GM18868 (cell line): ENCODE data around the gene ACTN2.
"Not testable (repeated sequence)": the region's sequence is repeated elsewhere in the genome, so short reads cannot be mapped to it uniquely, and the experiment has no call there.

Experiments used
- ATAC-seq: cut with Tn5 transposase; IDR thresholded peaks from one replicate; pipeline ENCODE4 v1.9.1; 2021; ENCODE audit warnings: mild to moderate bottlenecking, moderate library complexity; ENCODE audit not compliant: unreplicated experiment

ACTN2 gene

DNA sequence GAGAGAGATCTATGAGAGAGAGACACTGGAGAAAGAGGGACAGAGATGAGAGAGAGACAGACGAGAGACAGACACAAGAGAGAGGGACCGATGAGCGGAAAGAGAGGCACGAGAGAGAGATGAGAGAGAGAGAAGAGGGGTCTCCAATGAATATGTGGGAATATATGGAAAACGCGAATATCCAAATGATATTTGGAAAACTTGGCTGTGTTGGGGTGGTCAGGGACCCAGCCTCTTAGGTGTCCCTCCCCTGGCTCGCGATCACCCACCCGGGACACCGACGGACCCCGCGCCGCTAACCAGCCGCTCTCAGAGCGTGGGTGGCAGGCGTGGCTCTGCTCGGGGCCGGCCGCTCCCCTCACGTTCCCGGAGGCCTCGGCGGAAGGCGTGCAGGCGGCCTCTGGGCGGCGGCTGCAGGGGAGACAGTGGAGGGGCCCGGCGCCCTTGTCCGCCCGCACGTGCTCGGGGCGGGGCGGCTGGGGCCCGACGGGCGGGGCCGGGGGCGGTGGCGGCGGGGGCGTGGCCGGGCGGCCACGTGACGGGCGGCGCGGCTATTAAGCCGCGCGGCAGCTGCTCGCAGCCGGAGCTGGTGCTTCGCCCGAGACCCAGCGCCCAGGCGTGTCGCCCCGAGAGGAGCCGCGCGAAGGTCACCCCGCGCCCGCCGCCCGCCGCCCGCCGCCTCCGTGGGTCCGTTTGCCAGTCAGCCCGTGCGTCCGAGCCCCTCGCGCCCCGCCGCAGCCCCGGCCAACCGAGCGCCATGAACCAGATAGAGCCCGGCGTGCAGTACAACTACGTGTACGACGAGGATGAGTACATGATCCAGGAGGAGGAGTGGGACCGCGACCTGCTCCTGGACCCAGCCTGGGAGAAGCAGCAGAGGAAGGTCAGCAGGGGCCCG, at the start of gene ACTN2:
Gene ACTN2, plus strand, starts transcription at position 583 of the 898 bp plus-strand sequence. Its CDS starts 175 bp downstream, at position 758.
- ATAC-seq: peak; percentile 93

DNA sequence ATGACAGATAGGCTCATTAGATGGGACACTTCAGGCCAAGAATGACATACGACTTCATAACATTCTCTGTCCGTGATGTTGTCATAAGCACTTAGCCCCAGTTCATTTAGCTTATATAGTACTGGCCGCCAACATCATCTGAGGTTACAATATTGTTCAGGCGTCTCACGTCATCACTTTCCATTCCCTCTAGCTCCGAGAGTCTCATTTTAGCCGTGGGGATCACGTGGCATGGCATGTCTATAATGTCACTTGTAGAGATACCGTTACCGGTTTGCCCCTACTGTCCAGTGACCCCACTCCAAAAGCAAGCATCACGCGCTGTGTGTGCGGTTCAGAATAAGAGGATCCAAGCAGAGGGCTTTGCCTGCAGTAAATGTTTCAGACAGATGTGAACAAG, 47.4 kb upstream of the ACTN2 start:
- no peak for ATAC-seq

DNA sequence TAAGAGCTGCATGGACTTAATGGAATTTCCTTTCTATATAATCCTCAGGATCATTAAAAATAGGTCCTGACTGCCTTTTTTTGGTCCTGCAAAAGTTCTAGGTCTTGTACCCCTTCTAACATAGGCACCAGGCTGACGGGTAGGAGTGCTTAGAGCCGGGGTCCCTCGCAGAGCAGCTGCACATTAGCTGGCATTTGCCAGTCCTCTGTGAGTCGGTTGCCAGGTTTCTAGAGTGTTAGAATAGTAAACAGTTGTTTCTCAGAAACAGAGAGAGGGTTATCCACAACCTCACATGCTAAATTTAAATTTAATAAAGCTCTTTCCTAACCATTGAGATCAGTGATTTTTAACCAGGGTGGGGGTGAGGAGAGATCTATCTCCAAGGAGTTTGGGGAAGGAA, 46.6 kb upstream of the ACTN2 start:
- ATAC-seq: no peak

- no peak for ATAC-seq
Measured at GRCh38 chr1:236642763-236643162, 43.5 kb upstream of the ACTN2 start.

GRCh38 chr1:236645016-236645680, 41.2 kb upstream of the ACTN2 start:
- ATAC-seq: no peak

- no peak for ATAC-seq
Measured at GRCh38 chr1:236654511-236654910, 31.8 kb upstream of the ACTN2 start.

GRCh38 chr1:236654957-236655356, 31.3 kb upstream of the ACTN2 start:
- ATAC-seq: no peak

DNA sequence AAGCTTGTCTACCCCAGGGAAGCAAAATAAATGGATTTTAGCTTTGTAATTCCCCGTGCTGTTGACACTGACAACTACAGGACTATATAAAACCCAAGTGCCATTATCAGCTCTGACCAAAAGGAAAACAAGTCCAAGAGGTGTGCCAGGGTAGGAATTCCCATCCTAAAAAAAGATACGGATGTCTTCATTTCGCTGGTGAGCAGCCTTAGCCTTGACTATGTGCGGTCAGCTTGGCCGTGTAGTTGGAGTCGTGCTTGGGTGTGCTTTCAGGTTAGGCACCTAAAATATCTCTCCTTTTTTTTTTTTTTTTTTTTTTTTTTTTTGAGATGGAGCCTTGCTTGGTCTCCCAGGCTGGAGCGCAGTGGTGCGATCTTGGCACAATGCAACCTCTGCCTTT, 28.9 kb upstream of the ACTN2 start:
- no peak for ATAC-seq

GRCh38 chr1:236659792-236660587, 26.3 kb upstream of the ACTN2 start:
- ATAC-seq: no peak

DNA sequence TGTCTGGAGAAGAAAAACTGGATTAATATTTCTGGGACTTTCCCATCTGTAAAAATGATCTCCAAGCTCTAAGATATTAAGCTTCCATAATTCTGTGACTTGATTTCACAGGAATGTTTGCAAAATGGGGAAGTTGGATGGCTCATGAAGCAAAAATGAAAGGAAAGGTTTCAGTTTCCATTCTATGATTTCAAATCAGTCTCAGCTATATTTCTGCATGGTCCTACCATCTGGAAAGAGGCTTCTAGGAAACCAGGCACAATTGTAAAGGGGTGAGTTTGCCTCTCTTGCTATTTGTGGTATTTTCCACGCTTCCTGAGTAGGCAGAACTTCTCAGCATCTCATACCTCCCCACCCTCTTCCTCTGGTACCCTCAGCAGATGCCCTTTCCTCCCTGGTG, 22.4 kb upstream of the ACTN2 start:
- ATAC-seq: no peak

- ATAC-seq: not testable (repeated sequence)
Measured at GRCh38 chr1:236668909-236669308, 17.4 kb upstream of the ACTN2 start.

DNA sequence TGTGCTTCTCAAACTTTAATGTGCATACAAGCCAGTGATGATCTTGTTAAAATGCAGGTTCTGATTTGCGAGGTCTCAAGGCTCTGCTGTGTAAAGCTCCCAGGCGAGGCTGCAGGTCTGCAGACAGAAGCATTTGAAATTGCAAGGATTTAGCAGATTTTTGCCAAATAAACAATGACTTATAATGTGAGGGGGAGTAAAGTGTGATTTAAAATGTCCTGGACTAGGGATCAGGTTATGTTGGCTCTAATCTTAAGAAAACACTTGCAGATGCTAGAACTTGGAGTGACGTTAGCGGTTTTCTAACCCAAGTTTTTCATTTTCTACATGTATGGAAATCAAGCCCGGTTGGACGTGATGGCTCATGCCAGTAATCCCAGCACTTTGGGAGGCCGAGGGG, 16.2 kb upstream of the ACTN2 start:
- ATAC-seq: no peak

DNA sequence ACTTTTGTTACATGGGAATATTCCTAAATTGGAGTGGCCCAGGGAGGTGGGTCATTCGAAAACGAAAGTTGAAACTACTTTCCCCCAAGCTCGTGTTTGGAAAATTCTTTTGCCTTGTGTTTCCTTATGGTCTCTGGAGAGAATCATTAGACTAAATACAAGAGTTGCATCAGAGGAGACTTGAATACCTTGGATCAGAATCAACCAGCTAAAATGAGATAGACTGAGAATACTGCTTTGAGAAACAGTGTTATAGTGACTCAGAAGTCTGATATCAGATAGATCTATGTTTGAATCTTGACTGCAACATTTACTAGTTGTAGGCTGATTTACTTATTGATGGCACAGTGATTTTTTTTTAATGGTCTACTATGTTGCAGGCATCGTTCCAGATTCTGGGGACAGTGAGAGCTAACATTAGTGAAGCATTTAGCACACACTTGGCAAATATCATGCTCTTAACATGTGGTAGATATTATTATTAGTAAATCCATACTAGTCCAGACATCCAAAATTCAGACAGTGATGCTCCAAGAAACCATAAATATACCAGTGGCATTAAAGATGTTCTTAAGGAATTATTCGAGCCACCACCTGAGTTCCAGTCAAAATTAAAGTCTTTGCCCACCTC, 12.9 kb upstream of the ACTN2 start:
- no peak for ATAC-seq

DNA sequence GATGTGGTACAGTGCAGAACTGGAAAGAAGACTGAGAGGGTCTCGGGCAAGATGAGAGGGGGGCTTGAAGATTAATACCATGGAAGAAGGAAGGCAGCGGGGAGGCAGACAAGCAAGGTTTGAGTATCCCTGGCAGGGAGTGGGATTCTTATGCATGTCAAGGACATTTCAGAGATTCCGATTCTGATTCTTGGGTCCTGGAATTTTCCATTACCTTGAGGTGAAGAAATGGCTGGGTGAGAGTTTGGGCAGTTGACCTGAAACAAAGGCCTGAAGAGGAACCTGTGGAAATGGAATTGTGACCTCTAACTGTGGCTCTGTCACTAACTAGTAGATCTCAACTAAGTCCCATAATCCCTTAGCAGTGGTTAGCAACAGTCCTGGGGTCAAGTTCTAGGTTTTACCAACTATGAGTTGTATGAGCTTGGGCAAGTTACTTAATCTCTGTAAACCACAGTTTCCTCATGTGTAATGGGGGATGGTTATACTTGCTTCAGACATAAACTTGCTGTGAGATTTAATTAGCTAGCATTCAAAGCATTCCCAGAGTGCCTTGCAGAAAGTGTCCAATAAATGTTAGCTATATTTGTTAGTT, 8.6 kb upstream of the ACTN2 start:
- no peak for ATAC-seq

DNA sequence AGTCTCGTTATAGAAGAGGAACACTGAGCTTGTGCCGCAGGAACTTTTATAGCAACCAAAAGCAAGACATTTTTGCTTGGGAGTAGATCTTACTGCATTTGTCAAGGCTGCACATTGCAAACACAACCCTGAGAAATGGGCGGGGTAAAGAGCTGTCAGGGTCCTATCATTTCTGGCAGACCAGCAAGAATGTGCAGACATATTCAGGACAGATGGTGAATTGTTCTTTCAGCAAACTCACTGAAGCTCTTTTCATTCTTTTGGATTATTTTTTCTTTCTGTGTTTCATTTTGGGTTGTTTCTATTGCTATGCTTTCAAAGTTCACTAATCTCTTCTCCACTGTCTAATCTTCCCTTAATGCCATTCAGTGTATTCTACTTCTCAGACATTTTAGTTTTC, 5.1 kb upstream of the ACTN2 start:
- no peak for ATAC-seq

DNA sequence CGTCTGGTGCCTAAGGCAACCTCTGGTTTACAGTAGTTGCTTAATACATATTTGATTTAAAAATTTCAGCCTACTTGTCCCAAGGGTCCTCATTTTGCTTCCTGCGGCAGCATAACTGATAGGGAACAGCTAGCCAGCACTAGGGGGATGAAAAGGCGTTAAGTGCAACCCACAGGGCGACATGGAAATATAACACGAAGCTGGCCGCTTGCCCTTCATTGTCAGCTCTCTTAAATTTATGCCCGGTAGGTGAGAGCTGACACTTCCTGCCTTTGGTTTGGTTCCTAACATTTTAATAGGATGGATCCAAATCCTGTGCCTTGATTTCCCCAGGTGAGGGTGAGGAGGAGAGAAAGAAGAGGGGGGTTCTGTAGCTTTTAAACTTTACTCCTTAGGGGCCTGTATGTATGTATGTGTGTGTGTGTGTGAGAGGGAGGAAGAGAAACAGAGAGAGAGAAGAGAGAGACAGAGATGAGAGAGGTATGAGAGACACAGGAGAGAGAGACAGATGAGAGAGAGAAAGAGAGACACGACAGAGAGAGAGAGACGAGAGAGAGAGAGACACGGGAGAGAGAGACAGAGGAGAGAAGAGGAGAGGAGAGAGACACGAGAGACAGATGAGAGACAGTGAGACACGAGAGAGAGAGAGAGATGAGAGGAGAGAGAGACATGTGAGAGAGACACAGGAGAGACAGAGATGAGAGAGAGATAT, 938 bp upstream of the ACTN2 start:
- ATAC-seq: no peak

DNA sequence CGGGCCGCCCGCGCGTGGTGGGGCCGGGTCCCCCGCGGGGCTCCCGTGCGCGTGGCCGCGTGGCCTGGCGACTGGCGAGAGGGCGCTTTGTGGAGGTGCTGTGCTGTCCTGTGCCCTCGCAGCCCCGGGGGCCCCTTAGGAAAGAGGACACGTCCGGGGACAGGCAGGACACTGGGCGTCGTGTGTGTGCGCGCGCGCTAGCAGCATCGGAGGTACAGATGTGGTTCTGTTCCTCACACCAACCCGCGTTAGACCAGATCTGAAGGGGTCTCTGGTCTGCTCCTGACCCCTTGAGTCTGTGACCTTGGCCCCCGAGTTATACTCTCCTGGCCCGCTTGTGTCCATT, 489 bp downstream of the ACTN2 start:
- no peak for ATAC-seq

- no peak for ATAC-seq
Measured at GRCh38 chr1:236687273-236687672, 974 bp downstream of the ACTN2 start.

DNA sequence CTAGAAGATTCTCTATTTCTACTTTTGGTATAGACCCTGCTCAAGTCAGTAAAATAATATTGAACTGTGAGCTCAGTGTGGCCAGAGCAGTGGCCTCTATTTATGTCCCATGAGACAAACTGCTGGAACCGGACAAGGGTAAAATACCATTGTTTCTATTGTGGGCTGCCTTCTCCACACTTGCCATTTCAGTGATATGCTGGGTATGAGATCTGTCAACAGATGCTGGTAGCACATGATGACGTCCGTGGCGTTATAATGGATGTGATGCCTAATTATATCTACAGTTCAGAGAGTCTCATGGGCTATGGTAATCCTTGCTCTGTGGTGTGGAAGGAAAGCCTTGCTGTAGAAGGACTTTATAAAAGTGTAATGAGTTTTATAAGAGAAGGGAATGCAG, 2.4 kb downstream of the ACTN2 start:
- ATAC-seq: no peak
